Amniotic stem cell (primary cell): ENCODE measurements around the gene SUGP2.

Experiments
- DNase-seq: peaks from one replicate; lab custom pipeline; 2025; lab: John Stamatoyannopoulos, UW

The SUGP2 gene

GRCh38 chr19:18951721-18952281 lies 81.5 kb downstream of the SUGP2 start:
- DNase-seq, result no peak

DNA sequence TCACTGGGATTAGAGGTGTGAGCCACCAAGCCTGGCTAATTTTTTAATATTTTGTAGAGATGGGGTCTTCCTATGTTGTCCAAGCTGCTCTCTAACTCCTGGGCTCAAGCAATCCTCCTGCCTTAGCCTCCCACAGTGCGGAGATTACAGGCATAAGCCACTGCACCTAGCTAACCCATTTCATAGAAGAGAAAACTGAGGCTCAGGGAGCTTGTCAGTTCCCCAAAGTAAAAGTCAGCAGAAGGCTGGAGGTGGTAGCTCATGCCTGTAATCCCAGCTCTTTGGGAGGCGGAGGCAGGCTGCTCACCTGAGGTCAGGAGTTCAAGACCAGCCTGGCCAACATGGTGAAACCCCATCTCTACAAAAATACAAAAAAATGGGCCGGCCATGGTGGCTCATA lies 83.5 kb downstream of the SUGP2 start:
- no peak for DNase-seq

DNA sequence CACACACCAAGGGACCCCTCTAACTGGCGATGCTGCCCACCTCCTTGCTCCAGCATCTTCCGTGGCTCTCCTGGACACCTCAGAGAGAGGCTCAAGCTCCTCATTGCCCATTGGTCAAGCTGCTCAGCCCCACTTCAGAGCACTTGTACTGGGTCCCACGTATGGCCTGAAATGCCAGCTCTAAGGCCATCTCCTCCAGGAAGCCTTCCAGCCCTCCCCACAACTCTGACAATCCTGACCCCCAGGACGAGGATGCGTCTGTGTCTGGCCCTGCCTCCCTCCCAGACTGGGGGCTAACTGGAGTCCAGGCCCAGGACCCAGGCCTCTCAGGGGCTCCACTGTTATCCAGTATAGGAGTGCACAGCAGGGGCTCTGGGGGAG lies 84.4 kb downstream of the SUGP2 start:
- DNase-seq, result no peak

DNA sequence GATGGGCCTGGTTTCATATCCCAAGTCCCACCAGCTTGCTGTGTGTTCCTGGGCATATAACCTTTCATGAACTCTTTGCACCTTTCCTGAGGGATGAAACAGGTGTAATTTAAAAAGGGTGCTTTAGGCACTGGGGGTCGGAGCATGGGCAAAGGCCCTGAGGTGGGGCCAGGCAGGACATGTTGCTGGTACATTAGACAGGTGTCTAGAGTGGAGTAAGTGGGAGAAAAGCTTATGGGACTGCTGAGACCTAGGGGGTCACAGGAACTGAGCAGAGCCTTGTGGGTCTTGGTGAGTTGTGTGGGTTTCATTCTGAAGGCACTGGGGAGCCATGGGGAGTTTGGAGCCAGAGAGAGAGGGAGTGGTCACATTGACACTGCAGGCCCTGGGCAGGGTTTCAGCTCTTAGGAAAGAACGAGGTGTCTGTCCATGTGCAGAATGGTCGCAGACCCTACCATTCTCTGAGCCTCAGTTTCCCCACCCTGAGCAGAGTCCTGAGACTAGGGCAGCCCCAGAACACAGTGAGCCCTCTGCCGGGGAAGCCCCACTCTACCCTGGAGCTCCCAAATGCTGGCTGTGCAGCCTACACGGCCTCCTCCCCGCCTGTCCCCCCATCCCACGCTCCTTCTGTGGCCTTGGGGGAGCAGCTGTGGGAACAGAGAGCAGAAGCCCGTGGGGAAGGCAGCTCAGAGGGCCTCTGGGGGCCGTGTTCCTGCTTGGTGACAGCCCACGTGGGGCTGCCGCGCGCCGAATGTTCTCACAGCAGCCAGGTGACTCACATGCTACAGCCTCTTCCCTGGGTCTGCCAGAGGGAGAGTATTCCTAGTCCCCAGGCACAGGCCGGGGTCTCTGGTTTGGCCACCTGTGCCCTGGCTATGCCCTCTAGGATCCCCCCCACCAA lies 85.0 kb downstream of the SUGP2 start:
- no peak for DNase-seq

DNA sequence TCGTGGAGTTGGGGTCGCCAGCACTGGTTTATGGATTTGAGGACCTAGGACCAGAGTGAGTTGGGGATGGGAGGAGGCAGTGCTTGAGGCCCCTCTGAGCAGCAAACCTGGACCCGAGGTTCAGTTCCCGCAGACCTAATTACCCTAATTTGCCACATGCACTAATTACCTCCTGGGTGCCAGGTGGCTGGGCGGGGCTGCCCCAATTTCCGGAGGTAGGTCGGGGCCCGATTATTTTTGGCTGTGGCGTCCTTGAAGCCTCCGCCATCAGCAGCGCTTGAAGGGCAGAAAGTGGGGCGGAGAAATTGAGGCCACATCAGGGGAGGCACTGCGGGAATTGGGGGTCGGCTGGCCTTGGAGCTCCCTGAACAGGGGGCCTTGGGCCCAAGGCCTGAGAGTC lies 86.4 kb downstream of the SUGP2 start:
- no peak for DNase-seq

DNA sequence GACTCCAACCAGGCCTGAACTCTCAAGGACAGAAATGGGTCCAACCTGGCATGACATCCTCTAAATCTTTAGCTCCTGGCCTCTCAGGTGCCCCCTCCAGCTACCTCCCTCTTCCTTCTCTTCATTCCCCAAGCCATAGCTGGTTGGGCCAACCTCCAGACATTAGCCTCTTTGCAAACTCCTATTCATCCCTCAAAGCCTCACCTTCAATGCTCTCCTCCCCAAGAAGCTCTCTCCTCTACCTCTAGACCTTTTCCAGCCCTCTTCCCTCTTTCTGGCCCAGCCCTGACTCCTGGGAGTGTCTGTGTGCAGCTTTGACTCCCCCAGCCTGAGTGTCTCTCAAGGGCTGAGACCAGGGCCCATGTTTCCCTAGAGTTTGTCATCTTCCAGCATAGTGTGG lies 87.0 kb downstream of the SUGP2 start:
- no peak for DNase-seq

GRCh38 chr19:18945297-18945696 lies 88.0 kb downstream of the SUGP2 start:
- no peak for DNase-seq

DNA sequence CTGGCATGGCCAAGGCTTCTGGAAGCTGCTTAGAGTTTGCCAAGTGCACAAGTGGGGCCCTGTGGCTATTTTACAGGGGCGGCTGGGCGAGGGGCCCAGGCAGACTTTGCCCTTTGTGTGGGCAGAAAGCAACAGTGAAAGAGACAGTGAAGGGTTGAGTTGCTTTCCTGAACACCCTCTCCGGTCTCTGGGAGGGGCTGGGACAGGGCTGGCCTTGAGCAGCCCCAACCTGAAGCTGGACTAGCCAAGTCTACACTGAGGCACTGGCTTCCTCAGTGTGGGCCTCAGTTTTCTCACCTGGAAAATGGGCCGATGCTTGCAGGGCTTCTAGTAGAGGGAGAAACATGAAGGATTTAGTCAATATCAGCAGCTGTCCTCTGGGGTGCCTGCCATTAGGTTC lies 89.9 kb downstream of the SUGP2 start:
- no peak for DNase-seq

DNA sequence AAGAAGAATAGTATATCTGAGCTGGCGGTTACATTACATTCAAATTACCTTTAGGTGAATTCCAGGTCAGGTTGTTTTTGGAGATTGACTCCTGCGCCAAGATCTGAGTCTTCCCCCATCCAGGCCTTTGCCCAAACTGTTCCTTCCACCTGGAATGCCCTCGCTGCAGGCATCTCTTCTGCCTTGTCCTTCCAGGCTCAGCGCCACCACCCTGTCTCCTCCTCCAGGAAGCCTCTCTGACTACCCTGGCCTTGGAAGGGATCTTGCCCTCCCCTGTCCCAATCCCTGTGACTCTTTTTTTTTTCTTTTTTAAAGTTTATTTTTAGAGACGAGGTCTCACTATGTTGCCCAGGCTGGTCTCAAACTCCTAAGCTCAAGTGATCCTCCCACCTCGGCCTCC lies 90.6 kb downstream of the SUGP2 start:
- DNase-seq, result no peak

- no peak for DNase-seq
These were observed 91.5 kb downstream of the SUGP2 start for GRCh38 chr19:18941628-18942354.
